ENCODE data around the gene IFNL1.
"Not testable (repeated sequence)": the region's sequence is repeated elsewhere in the genome, so short reads cannot be mapped to it uniquely, and the experiment has no call there.

The IFNL1 gene

DNA sequence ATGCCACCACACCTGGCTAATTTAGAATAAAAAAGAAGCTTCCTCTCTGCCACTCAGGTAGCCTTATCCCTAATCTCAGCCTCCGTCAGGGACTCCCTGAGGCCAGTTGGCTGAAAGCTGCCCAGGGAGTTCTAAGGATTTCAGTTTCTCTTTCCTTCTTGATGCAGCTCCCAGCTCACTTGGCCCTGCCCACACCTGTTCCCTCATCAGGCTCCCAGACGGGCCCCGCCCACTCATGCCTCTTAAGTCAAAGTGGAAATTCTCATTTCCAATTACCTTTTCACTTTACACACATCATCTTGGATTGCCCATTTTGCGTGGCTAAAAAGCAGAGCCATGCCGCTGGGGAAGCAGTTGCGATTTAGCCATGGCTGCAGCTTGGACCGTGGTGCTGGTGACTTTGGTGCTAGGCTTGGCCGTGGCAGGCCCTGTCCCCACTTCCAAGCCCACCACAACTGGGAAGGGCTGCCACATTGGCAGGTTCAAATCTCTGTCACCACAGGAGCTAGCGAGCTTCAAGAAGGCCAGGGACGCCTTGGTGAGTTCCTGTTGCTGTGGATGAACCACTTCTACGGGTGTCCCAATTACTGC lies at the start of gene IFNL1:
Gene IFNL1 (plus strand): TSS at position 353 of the 591 bp plus-strand sequence. CDS start 15 bp downstream, at position 368.
- DNase-seq, result no peak

DNA sequence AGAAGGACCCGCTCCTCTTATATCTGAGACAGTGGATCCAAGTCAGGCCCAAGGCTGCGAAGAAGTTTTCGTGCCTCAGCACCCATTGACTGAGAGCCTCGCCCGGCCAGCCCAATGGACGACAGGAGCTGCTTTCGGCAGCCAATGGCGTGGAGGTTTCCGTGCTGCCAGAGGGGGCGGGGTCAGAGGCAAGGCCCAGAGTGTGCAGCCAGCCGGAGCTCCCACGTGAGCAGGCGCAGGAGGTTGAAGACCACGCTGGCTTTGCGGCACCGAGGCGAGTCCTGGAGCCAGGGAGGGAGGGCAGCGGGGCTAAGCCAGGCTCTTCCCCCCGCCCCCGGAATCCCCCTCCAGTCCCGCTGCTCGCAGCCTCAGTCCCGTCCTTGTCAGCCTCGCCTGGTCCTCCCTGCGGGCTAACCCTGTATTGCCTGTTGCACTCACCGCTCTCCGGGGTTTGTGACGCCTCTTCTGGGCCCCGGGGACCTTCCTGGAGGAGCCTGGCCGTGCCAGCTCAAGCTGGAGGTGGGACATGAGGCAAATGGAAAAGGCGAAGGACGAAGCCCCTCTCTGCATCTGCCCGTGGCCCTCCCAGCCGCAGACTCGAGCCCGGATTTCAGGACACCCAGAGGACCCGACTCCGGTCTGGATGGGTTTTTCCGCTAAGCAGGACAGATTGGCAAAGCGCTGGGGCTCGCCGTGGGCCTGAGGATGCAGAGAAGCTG lies 49.1 kb upstream of the IFNL1 start:
- DNase-seq, result no peak

DNA sequence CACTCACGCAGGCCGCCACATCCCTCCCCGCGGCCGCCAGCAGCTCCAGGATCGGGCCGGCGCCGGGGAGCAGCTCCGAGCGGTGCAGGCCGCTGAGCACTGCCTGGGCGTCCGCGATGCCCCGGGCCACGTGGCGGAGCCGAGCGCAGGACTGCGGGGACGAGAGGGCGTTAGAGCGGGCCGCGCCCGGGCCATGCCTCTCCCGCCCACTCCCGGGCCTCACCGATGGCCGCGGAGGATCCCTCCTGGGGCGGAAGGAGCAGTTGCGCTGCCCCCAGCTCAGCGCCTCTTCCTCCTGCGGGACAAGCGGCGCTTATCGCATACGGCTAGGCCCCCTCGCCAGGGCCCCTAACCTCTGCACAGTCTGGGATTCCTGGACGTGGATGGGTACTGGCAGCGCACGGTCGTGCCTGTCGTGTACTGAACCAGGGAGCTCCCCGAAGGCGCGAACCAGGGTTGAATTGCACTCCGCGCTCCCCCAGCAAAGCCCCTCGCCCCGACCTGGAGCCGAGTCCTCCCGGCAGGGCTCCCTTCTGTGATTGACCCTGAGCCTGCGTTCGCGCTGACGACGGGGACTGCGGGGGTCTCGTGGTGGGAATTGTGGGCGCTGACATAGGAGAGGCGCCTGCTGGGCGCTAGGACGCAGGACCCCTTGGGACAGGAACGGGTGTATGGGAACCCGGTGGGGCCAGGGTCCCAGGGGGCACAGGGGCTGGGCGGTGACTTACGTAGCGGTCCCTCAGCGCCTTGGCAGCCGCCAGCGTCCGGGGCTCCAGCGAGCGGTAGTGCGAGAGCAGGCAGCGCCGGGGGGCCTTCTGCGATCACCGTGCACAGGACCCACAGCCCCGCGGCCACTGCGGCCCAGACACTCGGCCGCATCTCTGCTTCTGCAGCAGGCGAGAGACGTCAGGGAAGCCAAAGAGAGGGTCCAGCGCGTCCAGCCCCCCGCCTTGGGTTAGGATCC lies 48.2 kb upstream of the IFNL1 start:
- no peak for DNase-seq

GRCh38 chr19:39248806-39249205 lies 47.4 kb upstream of the IFNL1 start, which contains the start of gene IFNL4:
Gene IFNL4 (minus strand): TSS chr19:39248856.
- no peak for DNase-seq

GRCh38 chr19:39251081-39251480 lies 45.1 kb upstream of the IFNL1 start:
- no peak for DNase-seq

- DNase-seq, result no peak
Observed at GRCh38 chr19:39251846-39252245, 44.4 kb upstream of the IFNL1 start.

GRCh38 chr19:39252458-39252857 lies 43.7 kb upstream of the IFNL1 start:
- no peak for DNase-seq

- DNase-seq, result no peak
Observed at GRCh38 chr19:39253374-39254149, 42.6 kb upstream of the IFNL1 start.

GRCh38 chr19:39254531-39255345 lies 41.5 kb upstream of the IFNL1 start:
- no peak for DNase-seq

DNA sequence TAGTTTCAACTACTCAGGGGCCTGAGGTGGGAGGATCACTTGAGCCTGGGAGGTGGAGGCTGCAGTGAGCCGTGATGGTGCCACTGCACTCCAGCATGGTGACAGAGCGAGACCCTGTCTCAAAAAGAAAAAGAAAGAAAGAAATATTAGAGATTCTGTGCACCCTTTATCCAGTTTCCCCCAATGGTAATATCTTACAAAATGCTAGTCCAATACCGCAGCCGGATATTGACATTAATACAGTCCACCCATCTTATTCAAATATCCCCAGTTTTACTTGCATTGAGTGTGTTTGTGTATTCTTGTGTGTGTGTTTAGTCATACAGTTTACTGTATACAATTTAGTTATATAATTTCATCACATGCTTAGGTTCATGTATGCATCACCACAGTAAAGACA lies 39.0 kb upstream of the IFNL1 start:
- no peak for DNase-seq

- DNase-seq, result no peak
Observed at GRCh38 chr19:39261704-39262103, 34.5 kb upstream of the IFNL1 start.

- DNase-seq, result no peak
Observed at GRCh38 chr19:39262496-39262895, 33.7 kb upstream of the IFNL1 start.

GRCh38 chr19:39263912-39264305 lies 32.3 kb upstream of the IFNL1 start:
- no peak for DNase-seq

DNA sequence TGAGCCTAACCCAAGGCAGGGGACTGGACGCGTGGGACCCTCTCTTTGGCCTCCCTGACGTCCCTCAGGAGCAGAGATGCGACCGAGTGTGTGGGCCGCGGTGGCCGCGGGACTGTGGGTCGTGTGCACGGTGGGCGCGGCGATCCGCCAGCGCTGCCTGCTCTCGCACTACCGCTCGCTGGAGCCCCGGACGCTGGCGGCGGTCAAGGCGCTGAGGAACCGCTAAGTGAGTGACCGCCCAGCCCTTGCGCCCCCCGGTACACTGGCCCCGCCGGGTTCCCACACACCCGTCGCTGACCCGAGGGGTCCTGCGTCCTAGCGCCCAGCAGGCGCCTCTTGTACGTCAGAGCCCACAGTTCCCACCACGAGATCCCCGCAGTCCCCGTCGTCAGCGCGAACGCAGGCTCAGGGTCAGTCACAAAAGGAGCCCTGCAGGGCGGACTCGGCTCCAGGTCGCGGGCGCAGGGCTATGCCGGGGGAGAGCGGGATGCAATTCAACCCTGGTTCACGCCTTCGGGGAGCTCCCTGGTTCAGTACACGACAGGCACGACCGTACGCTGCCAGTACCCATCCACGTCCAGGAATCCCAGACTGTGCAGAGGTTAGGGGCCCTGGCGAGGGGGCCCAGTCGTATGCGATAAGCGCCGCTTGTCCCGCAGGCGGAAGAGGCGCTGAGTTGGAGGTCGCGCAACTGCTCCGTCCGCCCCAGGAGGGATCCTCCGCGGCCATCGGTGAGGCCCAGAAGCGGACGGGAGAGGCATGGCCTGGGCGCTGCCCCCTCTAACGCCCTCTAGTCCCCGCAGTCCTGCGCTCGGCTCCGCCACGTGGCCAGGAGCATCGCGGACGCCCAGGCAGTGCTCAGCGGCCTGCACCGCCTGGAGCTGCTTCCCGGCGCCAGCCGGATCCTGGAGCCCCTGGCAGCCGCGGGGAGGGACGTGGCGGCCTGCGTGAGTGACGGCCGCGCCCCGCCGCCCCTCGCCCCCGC lies 31.6 kb upstream of the IFNL1 start:
- DNase-seq, result no peak

DNA sequence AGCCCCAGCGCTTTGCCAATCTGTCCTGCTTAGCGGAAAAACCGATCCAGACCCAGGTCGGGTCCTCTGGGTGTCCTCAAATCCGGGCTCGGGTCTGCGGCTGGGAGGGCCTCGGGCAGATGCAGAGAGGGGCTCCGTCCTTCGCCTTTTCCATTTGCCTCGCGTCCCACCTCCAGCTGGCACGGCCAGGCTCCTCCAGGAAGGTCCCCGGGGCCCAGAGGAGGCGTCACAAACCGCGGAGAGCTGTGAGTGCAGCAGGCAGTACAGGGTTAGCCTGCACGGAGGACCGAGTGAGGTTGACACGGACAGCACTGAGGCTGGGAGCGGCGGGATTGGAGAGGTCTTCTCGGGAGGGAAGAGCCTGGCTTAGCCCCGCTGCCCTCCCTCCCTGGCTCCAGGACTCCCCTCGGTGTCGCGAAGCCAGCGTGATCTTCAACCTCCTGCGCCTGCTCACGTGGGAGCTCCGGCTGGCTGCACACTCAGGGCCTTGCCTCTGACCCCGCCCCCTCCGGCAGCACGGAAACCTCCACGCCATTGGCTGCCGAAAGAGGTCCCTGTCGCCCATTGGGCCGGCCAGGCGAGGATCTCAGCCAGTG lies 30.8 kb upstream of the IFNL1 start:
- DNase-seq, result no peak

GRCh38 chr19:39268085-39268484 lies 28.1 kb upstream of the IFNL1 start, which contains the start of gene IFNL2:
Gene IFNL2 (plus strand): TSS chr19:39268396. CDS start chr19:39268569, 173 bp downstream.
- not testable (repeated sequence) for DNase-seq

GRCh38 chr19:39268531-39269223 lies 27.5 kb upstream of the IFNL1 start:
- not testable (repeated sequence) for DNase-seq

GRCh38 chr19:39269369-39269768 lies 26.8 kb upstream of the IFNL1 start:
- DNase-seq, result not testable (repeated sequence)
